K562 (cell line): Measurements from ENCODE around the gene RBM20. TPM values are rescaled to one million over a fixed set of nuclear protein-coding genes. Genes with fewer than 3 reads are reported as not detected.

Source experiments
- CBFA2T3 ChIP-seq: fragments of 450-650 bp; IDR thresholded peaks from 2 replicates; pipeline ENCODE4 v1.6.1; 2017
- FOXM1 ChIP-seq, 2 experiments: fragments of 450-650 bp in 1 of 2; sonication (generic) in 1 of 2; formaldehyde crosslinking in 1 of 2; IDR thresholded peaks; 2 replicates each; pipeline versions ENCODE4 v1.6.1 to v1.9.0; 2017 to 2022; ENCODE audit warnings: low read depth in 2 of 2, mild to moderate bottlenecking in 2 of 2, missing genetic modification reagents in 1 of 2, moderate library complexity in 1 of 2
- KLF16 ChIP-seq: IDR thresholded peaks from 2 replicates; pipeline ENCODE4 v1.6.1; 2016; ENCODE audit warnings: antibody characterized with exemption
- MTF1 ChIP-seq: fragments of 250-450 bp; sonication (Bioruptor Pico); IDR thresholded peaks from 2 replicates; pipeline ENCODE4 v1.9.0; 2021; ENCODE audit warnings: moderate library complexity, mild to moderate bottlenecking, inconsistent platforms, borderline replicate concordance
- PTBP1 ChIP-seq: fragments of 200-400 bp; formaldehyde crosslinking; IDR thresholded peaks from 2 replicates; pipeline ENCODE4 v1.6.1; 2017; ENCODE audit warnings: low read depth, low read length
- RBBP5 ChIP-seq: fragments of 200-600 bp; sonication (generic); IDR thresholded peaks from 2 replicates; pipeline ENCODE4 v1.6.1; 2012; ENCODE audit warnings: borderline replicate concordance, mild to moderate bottlenecking, low read length, control low read depth, inconsistent platforms; ENCODE audit not compliant: insufficient read depth, poor library complexity, severe bottlenecking
- STAT5A ChIP-seq: IDR thresholded peaks from 2 replicates; pipeline ENCODE4 v1.6.1; 2012; ENCODE audit warnings: low read length, inconsistent platforms, borderline replicate concordance
- TBP ChIP-seq: optimal IDR thresholded peaks from 2 replicates; pipeline ENCODE3; 2011; ENCODE audit warnings: low read depth, low read length, improper control_type of control experiment
- ZNF146 ChIP-seq: IDR thresholded peaks from one replicate; pipeline ENCODE4 v1.6.1; 2018; ENCODE audit warnings: missing compliant biosample characterization; ENCODE audit not compliant: unreplicated experiment
- ZNF551 ChIP-seq: fragments of 250-450 bp; sonication (Bioruptor Pico); IDR thresholded peaks from 2 replicates; pipeline ENCODE4 v1.5.0; 2021; ENCODE audit warnings: mild to moderate bottlenecking, moderate library complexity
- ZNF707 ChIP-seq: fragments of 250-450 bp; sonication (Bioruptor Pico); conservative IDR thresholded peaks from 2 replicates; pipeline ENCODE4 v1.8.0; 2022; ENCODE audit warnings: inconsistent platforms, mild to moderate bottlenecking, moderate library complexity
- polyA plus RNA-seq, 8 experiments: library from polyadenylated mRNA; depleted of rRNA in 4 of 8; stranded (reverse) in 5 of 8; unstranded in 3 of 8; fragments of >200 nt; fragmentation: Nextera tagmentation in 2 of 8; fragmentation: Illumina TruSeq in 1 of 8; extraction: Ambion mirVana in 2 of 8; extraction: Trizol in 1 of 8; gene quantifications; 2 replicates each; pipeline versions ENCODE4 v1.2.1 to v1.2.3, GENCODE V29; 2011 to 2014; ENCODE audit warnings: inconsistent platforms in 1 of 8, missing spikeins in 1 of 8
- total RNA-seq, 7 experiments: library from RNA; depleted of rRNA in 6 of 7; stranded (reverse); fragments of >200 nt in 6 of 7; fragmentation: Illumina TruSeq in 2 of 7; extraction: Trizol in 2 of 7; gene quantifications; 2 replicates each; pipeline versions ENCODE4 v1.2.1 to v1.2.3, GENCODE V29; 2011 to 2021; ENCODE audit warnings: low replicate concordance in 1 of 7

Gene RBM20
- total and polyA plus RNA-seq, 9 of the 15 experiments (the other 6 are each of a cell fraction or from before 2014, with no cell fraction given) = 0.63 to 5.7 (median 3.2) TPM

GRCh38 chr10:110616493-110617033 is 27.6 kb upstream of the RBM20 start (continued):
- TF ChIP-seq FOXM1 (IDR thresholded peaks at IDR 0.05; ENCODE audit: low read depth) (peak; percentile 18; the same call in 1 of the 2 replicates), FOXM1 (CRISPR knock-in tag; IDR thresholded peaks at IDR 0.05; ENCODE audit: low read depth) (no peak), MTF1 (CRISPR knock-in tag) (no peak), PTBP1 (no peak), RBBP5 (no peak), KLF16 (peak; percentile 30; the same call in 1 of the 2 replicates), CBFA2T3 (peak; percentile 91), ZNF707 (peak; percentile 86), ZNF551 (CRISPR knock-in tag) (no peak), TBP (peak; percentile 39), STAT5A (peak; percentile 40; the same call in 1 of the 2 replicates), ZNF146 (CRISPR knock-in tag) (no peak)
